Measurements from ENCODE around the gene TNFAIP8L2.

TNFAIP8L2 gene
- 0.72 to 22.7 reads per million in 2 donors for total RNA-seq

GRCh38 chr1:151156515-151156819 is at the start of gene TNFAIP8L2:
Gene TNFAIP8L2 (plus strand): TSS chr1:151156649. CDS start chr1:151158698, 2,049 bp downstream.
- peak; percentile 56 for DNase-seq

DNA sequence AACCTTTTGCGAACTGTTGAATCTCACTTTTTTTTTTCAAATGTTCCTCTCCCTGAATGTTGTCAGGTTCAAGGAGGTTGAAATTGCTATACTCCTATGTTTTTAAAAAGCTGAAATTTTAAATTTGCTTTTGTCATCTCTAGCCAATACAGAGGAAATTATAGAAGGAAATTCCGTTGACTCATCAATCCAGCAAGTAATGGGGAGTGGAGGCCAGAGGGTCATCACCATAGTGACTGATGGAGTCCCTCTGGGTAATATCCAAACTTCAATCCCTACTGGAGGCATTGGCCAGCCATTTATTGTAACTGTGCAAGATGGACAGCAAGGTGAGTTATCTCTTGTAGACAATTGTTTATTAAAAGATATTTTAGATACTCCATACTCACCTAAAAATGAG is 49.6 kb upstream of the TNFAIP8L2 start:
- DNase-seq, result no peak

DNA sequence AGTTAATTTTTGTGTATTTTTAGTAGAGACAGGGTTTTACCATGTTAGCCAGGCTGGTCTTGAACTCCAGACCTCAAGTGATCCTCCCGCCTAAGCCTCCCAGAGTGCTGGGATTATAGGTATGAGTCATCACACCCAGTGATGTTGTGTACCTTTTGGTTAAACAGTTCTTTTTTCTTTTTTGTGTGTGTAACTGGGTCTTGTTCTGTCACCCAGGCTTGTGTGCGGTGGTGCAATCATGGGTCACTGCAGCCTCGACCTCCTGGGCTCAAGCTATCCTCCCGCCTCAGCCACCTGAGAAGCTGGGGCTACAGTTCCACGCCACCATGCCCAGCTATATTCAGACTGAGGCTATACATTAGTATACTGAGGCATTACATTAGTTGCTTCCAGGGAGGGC is 48.1 kb upstream of the TNFAIP8L2 start:
- DNase-seq, result no peak

GRCh38 chr1:151113877-151114276 is 42.6 kb upstream of the TNFAIP8L2 start:
- DNase-seq, result no peak

GRCh38 chr1:151124763-151125403 is 31.6 kb upstream of the TNFAIP8L2 start:
- no peak for DNase-seq

- DNase-seq, result no peak
These were observed 27.6 kb upstream of the TNFAIP8L2 start for GRCh38 chr1:151128800-151129199.

- peak; percentile 32 for DNase-seq
These were observed 25.4 kb upstream of the TNFAIP8L2 start for GRCh38 chr1:151130987-151131586.

- DNase-seq, result no peak
These were observed 24.6 kb upstream of the TNFAIP8L2 start for GRCh38 chr1:151131701-151132334.

- no peak for DNase-seq
These were observed 24.0 kb upstream of the TNFAIP8L2 start for GRCh38 chr1:151132335-151133017.

GRCh38 chr1:151133018-151133806 is 23.2 kb upstream of the TNFAIP8L2 start:
- no peak for DNase-seq

DNA sequence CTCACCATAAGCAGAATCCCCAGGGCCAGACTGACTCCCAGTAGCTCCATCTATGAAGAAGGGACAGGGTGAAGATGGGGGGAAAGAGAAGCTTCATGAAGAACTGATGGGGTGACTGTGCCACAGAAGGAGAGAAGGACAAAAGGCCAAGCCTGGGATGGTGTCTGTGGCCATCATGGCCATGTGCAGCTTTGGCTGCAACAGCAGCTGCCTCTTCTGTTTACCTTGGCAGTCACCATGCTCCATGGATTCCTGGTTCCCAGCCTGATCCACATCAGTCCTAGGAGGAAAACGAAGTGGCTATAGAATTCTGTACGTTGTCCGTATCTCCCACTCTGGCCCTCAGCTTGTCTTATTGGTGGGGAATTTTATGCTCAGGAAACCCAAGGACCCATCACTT is 22.1 kb upstream of the TNFAIP8L2 start:
- DNase-seq, result no peak

GRCh38 chr1:151134991-151135390 is 21.5 kb upstream of the TNFAIP8L2 start:
- DNase-seq, result no peak

DNA sequence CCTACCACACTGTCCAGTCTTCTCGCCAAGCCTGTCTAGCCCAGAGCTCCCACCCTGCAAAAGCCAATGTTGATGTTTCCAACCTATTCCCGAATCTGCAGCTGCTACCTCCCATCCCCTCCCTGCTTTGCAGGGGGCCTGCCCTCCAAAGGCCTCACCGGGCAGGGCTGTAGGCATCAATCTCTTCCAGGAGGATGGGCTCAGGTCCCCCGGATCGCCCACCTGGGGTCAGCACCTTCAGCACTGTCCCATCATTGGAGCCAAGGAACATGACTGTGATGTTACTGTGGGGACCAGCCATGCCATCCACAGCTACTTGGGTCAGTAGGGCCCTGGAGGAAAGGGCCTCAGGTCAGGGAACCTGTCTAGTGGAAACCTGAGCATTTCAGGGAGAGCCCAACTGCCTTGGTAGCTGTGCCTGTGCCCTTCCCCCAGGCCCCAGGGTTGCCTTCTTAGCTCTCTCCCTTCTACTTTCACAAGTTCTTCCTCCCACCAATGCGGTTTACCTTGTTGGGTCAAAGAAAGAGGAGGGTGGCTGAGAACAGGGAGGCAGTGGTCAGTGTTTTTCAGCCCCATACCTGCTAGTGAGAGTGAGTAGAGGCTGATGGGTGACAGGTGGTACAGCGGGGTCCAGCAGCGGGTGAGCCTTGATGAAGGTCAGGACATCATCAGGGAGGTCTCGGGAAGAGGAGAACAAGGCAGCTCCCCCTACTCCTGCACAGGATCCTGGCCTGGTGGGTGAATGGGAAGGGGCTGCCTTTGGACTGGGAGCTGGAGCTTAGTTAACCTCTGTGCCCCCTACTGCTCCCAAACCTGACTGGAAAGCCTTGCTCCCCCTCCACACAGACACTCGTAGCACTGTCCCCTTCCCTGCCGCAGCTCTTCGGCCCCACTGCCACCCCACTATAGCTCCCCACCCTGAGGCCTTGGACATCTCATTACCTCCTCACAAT is 20.7 kb upstream of the TNFAIP8L2 start:
- DNase-seq, result no peak

- no peak for DNase-seq
These were observed 18.7 kb upstream of the TNFAIP8L2 start for GRCh38 chr1:151137789-151138188.

DNA sequence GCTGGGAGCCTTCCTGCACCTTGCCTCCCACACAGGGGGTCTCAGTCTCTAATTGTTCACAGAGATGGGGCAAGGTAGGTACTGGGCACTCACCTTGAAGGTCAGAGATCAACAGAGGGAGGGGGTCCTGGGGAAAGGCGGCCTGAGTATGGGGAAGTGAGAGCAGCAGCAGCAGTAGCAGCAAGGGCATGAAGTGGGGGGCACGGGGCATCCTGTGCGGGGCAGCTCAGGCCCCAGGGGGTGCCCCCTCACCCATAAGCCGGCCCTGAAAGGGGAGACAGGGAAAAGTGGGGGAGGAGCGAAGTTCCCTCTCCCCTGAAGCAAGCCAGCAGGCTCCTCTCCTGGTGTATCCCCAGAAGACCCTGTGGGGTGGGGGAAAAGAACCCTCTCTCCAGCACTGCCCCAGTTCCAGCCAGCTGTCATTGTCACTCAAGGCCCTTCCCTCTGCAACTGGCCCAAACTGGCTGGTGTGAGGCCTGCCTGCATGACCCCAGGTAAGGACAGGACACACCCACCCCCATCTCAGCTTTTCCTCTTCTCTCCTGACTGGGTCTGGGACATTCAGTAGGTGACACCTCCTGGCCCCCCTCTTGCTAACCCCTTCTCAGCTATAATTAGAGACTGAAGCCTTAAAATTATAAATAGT is 13.9 kb upstream of the TNFAIP8L2 start:
- no peak for DNase-seq

DNA sequence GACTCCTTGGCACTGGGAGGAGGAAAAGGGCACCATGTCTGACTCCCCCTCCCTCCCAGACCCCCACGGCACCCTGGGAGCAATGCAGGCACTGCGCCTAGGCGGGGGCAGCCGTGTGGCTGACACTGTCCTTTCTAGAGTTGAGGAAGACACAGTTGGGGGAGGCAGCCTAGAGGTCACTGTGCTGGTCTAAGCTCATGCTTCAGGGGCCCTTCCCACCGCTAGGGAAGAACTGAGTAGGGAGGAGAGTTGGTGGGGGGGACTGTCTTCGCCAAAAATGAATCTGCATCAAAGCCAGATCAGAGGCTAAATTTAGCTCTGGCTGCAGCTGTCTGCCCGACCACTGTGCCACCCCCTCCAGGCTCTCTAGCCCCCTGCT is 13.4 kb upstream of the TNFAIP8L2 start:
- no peak for DNase-seq

DNA sequence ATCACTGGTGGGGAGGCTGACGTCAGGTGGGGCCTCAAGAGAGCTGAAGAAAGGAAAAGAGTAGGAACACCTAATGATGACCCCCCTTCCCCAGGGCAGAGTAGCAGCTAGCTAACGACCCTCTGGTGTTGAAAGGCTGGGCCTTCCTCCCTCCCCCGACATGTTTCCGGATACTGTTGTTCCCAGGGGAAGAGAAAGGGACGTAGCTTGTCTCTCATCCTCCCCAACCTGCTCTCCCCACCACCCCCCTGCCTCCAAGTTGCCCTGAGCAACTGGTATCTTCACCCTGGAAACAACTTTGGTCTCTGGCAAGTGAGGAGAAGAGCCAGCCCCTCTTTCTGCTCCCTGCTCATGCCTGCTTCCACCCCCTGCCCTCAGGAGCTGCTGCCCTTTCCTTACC is 12.5 kb upstream of the TNFAIP8L2 start:
- DNase-seq, result no peak

GRCh38 chr1:151144474-151145303 is 11.8 kb upstream of the TNFAIP8L2 start:
- DNase-seq, result no peak

DNA sequence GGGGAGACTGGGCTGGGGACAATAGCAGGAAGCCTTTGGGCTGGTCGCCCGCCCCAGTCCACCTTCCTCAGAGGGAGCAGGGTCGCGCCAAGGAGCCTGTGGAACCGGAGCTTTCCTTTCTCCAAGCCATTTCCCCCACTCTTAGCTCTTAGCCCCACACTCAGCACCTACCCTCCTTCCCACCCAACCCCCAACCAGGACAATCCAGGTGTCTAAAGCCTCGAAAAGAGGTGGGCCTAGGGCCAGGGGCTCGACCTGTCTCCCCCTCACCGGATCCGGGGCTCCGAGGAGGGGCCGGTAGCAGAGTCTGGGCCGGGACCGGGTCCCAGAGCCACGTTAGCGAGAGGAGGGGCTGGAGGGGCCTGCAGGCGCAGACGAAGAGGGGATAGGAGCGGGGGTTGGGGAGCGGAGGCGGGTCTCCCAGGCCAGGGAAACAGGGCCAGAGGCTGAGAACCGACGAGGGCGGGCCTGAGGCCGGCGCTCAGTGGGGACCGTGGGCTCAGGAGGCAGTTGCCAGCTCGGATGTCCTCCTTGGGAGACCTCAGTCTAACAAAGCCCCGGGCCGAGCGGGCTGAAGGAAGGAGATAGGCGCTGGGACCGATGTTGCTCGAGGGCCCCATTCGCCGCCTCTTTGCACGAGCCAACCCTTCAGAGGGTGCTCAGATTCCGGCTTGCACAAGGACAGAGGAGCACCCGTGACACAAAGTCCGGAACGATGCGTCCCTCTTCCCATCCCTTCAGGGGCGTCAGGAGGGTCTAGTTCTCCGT is 11.0 kb upstream of the TNFAIP8L2 start:
- DNase-seq, result no peak

GRCh38 chr1:151146072-151146411 is 10.4 kb upstream of the TNFAIP8L2 start:
- no peak for DNase-seq

All from T-helper 9 cell (primary cell).